ENCODE results near the gene SLC22A14. TPM values are rescaled to one million over a fixed set of nuclear protein-coding genes. Genes with fewer than 3 reads are reported as not detected.

Gene SLC22A14
- total RNA-seq, 1 experiment from 2014 or later = 0.13 TPM

DNA sequence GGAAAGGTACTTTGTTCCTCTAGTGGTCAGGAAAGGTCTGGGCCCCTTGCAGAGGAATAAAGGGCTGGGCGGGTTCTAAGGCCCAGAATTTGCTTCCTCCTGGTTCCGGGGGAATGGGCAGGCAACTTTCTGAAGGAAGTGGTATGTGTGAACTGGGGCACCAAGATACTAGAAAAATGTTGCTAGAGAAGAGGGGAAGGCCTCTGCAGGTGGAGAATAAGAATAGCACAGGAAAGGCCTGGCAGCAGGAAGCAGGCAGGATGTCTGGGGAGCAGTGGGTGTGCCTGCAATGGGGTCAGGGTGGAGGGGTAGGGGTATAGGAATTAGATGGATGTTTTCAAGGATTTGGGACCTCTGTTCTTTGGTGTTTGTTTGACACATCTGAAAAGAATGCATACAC, 14.4 kb upstream of the SLC22A14 start:
- CTCF ChIA-PET = no interaction called here
- BruUV-seq (replicated peaks) = no TSS peak
- intact Hi-C loops (cut with micrococcal nuclease; ENCODE audit: unreplicated experiment) (no loop called here), in situ Hi-C loops (cut with HindIII; ENCODE audit: low pct_unique_long_range_greater_than_20kb, low sequenced_read_pairs) (no loop called here)
- ATAC-seq (no peak), DNase-seq (ENCODE audit: low read depth, low spot score) (no peak)
- POLR2A ChIA-PET = no interaction called here
- Histone ChIP-seq H3K27ac (ENCODE audit: low read length) (no peak overlapping the region), H3K4me1 (ENCODE audit: control insufficient read depth, insufficient read depth, low read length) (no peaks in the 10 kb centered on the region), H3K36me3 (ENCODE audit: control insufficient read depth, insufficient read depth, low read length) (no peaks in the 10 kb centered on the region), H3K4me3 (ENCODE audit: low read depth in 2 of 2, low read length in 2 of 2) (no peak overlapping the region), H3K27me3 (ENCODE audit: control insufficient read depth, insufficient read depth, low read length) (no peaks in the 10 kb centered on the region), H3K9me3 (ENCODE audit: control insufficient read depth, insufficient read depth, low read depth, low read length) (no peaks in the 10 kb centered on the region)
- TF ChIP-seq, protein P1, sequence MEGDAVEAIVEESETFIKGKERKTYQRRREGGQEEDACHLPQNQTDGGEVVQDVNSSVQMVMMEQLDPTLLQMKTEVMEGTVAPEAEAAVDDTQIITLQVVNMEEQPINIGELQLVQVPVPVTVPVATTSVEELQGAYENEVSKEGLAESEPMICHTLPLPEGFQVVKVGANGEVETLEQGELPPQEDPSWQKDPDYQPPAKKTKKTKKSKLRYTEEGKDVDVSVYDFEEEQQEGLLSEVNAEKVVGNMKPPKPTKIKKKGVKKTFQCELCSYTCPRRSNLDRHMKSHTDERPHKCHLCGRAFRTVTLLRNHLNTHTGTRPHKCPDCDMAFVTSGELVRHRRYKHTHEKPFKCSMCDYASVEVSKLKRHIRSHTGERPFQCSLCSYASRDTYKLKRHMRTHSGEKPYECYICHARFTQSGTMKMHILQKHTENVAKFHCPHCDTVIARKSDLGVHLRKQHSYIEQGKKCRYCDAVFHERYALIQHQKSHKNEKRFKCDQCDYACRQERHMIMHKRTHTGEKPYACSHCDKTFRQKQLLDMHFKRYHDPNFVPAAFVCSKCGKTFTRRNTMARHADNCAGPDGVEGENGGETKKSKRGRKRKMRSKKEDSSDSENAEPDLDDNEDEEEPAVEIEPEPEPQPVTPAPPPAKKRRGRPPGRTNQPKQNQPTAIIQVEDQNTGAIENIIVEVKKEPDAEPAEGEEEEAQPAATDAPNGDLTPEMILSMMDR (IDR thresholded peaks at IDR 0.05) = no peak
- TF ChIP-seq, protein P2, sequence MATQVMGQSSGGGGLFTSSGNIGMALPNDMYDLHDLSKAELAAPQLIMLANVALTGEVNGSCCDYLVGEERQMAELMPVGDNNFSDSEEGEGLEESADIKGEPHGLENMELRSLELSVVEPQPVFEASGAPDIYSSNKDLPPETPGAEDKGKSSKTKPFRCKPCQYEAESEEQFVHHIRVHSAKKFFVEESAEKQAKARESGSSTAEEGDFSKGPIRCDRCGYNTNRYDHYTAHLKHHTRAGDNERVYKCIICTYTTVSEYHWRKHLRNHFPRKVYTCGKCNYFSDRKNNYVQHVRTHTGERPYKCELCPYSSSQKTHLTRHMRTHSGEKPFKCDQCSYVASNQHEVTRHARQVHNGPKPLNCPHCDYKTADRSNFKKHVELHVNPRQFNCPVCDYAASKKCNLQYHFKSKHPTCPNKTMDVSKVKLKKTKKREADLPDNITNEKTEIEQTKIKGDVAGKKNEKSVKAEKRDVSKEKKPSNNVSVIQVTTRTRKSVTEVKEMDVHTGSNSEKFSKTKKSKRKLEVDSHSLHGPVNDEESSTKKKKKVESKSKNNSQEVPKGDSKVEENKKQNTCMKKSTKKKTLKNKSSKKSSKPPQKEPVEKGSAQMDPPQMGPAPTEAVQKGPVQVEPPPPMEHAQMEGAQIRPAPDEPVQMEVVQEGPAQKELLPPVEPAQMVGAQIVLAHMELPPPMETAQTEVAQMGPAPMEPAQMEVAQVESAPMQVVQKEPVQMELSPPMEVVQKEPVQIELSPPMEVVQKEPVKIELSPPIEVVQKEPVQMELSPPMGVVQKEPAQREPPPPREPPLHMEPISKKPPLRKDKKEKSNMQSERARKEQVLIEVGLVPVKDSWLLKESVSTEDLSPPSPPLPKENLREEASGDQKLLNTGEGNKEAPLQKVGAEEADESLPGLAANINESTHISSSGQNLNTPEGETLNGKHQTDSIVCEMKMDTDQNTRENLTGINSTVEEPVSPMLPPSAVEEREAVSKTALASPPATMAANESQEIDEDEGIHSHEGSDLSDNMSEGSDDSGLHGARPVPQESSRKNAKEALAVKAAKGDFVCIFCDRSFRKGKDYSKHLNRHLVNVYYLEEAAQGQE (IDR thresholded peaks at IDR 0.05; ENCODE audit: insufficient read depth in 1 of 2, low read depth in 2 of 2, low read length in 1 of 2) = no peak
- no peak for TF ChIP-seq TCF7L2 (IDR thresholded peaks at IDR 0.05; ENCODE audit: low read depth, low read length)
- TF ChIP-seq SIN3A (IDR thresholded peaks at IDR 0.05; ENCODE audit: borderline replicate concordance, insufficient read depth, low read depth, low read length) = no peak
- no peak for TF ChIP-seq POLR2AphosphoS5 (IDR thresholded peaks at IDR 0.05; ENCODE audit: low read depth, low read length)

DNA sequence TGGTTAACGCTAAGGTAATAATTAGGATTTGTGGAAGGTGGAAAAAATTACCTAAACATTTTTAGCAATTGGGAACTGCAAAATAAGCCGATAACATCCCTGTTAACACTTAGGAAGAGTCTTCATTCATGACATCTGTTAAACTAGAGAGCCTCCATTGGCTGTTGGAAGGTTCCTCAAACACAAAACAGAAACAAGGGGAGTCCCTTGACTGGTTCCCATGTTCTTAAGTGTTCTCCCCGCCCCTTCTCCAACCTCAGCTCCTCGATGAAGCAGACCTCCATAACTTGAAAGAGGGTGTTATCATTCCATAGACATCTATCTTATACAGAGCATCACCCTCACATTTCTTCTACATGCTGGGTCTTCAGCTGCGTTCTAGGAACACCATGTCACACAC, 14.0 kb upstream of the SLC22A14 start:
- H3K36me3 ChIP-seq (ENCODE audit: control insufficient read depth, insufficient read depth, low read length) = no peaks in the 10 kb centered on the region
- H3K27ac ChIP-seq (ENCODE audit: low read length) = no peak overlapping the region
- no peaks in the 10 kb centered on the region for H3K9me3 ChIP-seq (ENCODE audit: control insufficient read depth, insufficient read depth, low read depth, low read length)
- no TSS peak for BruUV-seq (replicated peaks)
- ATAC-seq = no peak
- no peak overlapping the region for H3K4me3 ChIP-seq (ENCODE audit: low read depth in 2 of 2, low read length in 2 of 2)
- intact Hi-C loops (cut with micrococcal nuclease; ENCODE audit: unreplicated experiment) = no loop called here
- no peaks in the 10 kb centered on the region for H3K4me1 ChIP-seq (ENCODE audit: control insufficient read depth, insufficient read depth, low read length)
- POLR2A ChIA-PET = no interaction called here
- H3K27me3 ChIP-seq (ENCODE audit: control insufficient read depth, insufficient read depth, low read length) = no peaks in the 10 kb centered on the region
- DNase-seq (ENCODE audit: low read depth, low spot score) = no peak
- CTCF ChIA-PET = no interaction called here
- in situ Hi-C loops (cut with HindIII; ENCODE audit: low pct_unique_long_range_greater_than_20kb, low sequenced_read_pairs) = no loop called here
- TF ChIP-seq, protein P2 (IDR thresholded peaks at IDR 0.05; ENCODE audit: insufficient read depth in 1 of 2, low read depth in 2 of 2, low read length in 1 of 2) = no peak
- TF ChIP-seq TCF7L2 (IDR thresholded peaks at IDR 0.05; ENCODE audit: low read depth, low read length) = no peak
- no peak for TF ChIP-seq SIN3A (IDR thresholded peaks at IDR 0.05; ENCODE audit: borderline replicate concordance, insufficient read depth, low read depth, low read length)
- TF ChIP-seq, protein P1 (IDR thresholded peaks at IDR 0.05) = no peak
- TF ChIP-seq POLR2AphosphoS5 (IDR thresholded peaks at IDR 0.05; ENCODE audit: low read depth, low read length) = no peak

Measured in Panc1 (cell line).